Embryonic facial prominence (tissue), 1 donor: Measurements from ENCODE around the gene IVD.

ENCODE experiments used
- DNase-seq: peaks from one replicate; pipeline ENCODE4 v3.0.0-alpha.2; 2016; ENCODE audit errors: extremely low spot score

IVD gene

DNA sequence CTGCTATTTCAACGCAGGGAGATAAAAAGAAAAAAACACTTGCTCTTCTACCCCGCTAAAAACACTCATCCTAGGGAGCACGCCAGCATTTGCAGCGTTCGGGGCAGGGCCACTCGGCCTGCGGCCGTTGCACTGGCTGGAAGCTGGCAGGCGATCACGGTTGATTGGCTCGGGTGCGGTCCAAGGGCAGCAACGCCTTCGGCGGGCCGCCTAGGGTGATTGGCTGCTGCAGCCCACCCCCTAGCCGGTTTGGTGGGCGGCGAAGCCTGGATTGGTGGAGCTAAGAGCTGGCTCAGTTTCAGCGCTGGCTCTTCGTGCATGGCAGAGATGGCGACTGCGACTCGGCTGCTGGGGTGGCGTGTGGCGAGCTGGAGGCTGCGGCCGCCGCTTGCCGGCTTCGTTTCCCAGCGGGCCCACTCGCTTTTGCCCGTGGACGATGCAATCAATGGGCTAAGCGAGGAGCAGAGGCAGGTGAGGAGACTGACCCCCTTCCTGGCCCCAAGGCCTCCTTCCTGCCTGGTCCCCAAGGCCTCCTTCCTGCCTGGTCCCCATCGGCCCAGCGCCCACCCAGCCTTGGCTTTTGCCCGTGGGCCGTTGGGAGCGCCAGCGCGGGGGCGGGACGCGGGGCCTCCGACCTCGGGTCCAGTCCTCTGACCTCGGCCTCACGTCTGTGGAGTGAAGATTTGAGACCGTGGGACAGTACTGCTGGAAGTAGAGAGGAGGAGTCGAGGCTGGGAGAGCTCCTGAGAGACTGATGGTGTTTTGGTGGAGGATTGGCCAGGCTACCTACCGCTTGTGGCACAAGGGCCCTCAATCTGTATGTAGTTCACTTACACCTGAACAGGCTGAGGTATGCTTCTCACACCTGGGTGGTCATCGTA lies at the start of gene IVD:
TSS of gene IVD (plus strand) at position 295 of the 881 bp plus-strand sequence. CDS start at position 328, 33 bp downstream.
- DNase-seq, result peak; percentile 76

DNA sequence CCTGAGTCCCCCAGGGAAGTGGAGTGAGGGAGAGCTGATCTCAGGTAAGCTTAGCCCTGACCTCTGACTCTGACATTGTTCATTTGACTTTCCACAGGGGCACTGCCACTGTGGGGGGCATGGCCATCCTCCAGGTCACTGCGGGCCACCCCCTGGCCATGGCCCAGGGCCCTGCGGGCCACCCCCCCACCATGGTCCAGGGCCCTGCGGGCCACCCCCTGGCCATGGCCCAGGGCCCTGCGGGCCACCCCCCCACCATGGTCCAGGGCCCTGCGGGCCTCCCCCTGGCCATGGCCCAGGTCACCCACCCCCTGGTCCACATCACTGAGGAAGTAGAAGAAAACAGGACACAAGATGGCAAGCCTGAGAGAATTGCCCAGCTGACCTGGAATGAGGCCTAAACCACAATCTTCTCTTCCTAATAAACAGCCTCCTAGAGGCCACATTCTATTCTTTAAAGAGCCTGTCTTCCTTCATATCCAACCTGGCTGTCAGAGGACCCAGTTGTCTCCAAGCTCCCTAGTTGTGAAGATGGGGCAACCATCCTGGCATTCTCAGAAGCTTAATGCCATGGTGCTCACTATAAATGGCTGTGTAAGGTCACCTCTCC lies 49.5 kb upstream of the IVD start:
- DNase-seq, result no peak

DNA sequence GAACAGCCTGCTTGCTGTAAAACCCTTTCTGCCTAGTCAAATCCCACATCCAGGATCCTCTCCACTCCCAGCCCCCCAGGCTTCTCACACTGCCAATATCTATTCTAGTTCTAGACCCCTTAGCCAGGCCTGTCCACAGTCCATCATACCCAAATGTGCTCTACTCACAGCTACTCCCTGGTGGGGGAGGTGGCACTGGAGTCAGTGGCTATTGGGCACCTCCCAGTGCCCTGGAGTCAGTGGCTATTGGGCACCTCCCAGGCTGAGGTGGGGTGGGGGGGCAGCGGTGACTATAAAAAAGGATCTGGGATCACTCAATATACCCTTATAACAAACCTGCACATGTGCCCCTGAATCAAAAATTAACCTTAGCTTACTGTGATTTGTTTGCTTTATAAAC lies 48.3 kb upstream of the IVD start:
- no peak for DNase-seq

DNA sequence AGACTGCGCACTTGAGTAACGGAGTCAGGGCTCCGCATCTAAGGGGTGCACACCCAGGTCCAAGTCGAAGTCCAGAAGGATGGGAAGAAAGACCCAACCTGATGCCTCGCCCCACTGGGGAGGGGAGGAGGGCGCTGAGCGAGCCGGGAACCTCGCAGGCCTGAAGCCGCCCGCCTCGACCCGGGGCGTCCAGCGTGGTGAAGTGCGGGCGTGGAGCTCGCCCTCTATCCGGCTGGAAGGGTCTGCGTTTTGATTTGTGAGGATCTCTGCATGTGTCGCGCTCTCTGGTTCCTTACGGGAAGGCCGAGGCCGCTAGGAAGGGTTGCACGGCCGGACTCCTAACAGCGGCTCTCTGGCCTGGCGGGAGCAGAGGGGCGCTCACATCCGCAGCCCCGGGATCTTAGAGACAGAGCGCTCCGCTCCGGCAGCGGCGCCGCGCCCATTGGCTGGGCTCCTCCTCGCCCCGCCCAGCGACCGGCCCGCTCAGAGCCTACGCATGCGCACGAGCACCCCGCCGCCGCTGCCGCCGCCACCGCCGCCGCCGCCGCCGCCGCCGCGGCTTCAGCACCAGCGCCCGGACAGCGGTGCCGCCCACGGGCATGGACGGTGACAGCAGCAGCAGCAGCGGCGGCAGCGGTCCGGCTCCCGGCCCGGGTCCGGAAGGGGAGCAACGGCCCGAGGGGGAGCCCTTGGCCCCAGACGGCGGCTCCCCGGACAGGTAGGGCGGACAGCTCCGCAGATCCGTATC lies 47.7 kb upstream of the IVD start, which contains the start of gene DISP2:
TSS of gene DISP2 (plus strand) at position 497 of the 748 bp plus-strand sequence. CDS start at position 600, 103 bp downstream.
- peak; percentile 39 for DNase-seq

DNA sequence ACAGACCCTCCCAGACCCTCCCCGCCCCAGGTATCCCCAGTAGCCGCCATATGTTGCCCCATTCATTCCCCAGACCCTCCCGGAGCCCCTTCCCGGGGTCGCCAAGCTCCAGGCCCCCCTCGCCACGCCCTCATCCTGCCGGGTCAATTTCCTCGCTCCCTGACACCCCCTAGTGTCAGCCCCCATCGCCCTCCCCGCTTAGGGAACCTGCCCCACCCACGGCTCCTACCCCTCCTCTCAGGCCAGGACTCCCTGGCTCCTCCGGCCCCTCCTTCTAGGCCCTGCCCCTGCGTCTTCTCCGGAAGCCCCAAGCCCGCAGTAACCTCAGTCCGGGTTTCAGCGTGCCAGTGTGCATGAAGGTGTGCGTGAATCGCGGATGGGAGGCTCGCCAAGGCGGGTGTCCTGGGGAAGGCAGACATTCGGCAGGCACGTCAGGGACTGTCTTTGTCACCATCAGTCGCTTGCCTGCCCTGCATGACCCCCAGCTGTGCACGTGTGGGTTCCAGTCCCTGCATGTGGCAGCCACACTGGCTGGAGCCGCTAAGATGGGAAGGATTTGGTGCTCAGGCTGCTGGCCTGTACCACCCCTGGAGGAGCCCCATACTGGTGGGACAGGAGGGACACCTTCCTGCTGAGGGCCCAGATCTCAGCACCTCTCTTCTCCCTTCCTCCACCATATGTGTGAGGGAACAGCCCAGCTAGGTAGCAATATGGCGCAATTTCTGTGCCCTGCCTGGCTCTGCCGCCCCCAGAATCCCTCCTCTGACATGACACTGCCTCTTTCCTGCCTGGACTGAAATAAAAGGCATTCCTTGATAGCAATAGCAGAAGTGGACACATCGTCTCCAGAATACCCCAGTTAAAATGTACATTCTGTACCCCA lies 46.9 kb upstream of the IVD start:
- no peak for DNase-seq

DNA sequence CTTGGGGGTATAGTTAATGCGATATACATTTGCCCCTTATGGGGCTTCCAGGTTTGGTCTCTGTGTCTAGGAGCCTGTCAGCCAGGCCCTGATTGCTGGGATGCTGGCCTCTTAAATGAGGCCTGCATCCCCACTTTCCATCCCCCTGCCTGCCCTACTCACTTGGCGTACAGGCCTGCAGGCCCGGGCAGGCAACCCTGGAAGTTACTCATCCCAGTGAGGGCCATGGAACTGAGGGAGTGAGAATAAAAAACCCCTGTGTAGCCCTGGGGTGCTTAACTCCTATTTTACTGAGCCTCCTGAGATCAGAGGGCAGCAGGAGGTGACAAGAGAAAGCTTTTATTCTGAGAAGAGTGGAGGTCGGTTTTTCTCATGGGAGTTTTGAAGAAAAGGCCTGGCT lies 45.6 kb upstream of the IVD start:
- no peak for DNase-seq

DNA sequence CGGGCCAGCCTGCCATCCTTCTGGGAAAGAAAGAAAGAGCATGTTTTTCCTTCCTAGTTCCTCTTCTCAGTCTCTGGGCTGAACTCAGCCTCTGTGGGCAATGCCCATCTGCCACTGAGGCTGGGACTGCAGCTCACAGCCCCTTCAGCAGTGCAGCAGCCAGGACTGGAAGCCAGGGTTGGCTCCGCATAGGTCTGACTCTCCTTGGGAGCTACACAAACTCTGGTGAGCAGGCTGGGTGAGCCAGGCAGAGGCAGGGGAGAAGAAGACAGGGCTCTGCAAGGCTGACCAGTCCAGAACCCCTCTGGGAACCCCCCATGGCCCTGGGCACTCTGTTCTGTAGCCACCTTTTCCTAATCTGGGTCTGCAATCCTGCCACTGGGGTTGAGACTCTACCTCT lies 44.0 kb upstream of the IVD start:
- no peak for DNase-seq

DNA sequence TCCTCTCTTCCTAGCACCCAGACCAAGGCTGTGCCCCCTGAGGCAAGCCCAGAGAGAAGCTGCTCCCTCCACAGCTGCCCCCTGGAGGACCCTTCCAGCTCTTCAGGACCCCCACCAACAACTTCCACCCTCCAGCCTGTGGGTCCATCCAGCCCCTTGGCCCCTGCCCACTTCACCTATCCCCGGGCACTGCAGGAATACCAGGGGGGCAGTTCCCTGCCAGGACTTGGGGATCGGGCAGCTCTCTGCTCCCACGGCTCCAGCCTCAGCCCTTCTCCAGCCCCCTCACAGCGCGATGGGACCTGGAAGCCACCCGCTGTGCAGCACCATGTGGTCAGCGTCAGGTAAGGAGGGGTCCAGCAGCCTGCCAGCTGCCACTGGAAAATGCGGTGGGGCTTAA lies 42.0 kb upstream of the IVD start:
- no peak for DNase-seq

DNA sequence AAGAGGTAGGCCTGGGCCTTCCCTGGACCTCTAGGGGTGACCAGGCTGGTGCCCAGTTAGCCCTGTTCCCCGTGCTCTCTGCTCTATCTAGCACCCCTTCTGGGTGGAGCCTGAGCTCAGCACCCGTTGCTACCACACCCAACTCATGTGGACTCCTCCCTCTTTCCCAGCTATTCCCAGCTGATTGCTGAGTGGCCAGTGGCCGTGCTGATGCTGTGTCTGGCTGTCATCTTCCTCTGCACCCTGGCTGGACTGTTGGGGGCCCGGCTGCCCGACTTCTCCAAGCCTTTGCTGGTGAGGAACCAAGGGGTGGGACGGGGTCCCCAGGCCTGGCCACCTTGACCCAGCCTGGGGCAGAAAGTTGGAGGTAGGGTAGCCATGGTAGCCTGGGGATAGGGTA lies 41.3 kb upstream of the IVD start:
- no peak for DNase-seq

DNA sequence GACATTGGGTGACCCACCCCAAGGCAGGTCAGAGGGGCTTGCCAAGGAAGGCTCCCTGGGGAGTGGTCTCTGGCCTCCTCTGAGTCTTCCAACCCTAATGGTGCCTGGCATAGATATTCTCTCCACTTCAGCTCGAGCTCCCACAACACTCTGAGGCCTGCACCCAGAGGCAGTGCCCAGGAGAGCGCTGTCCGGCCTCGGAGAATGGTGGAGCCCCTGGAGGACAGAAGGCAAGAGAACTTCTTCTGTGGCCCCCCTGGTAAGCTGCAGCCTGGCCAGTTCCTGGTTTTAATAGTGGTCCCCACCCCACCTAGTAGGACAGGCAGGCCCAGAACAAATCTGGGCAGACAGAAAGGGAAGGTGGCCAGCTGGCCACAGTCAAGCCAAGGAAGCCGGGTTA lies 40.6 kb upstream of the IVD start:
- DNase-seq, result no peak

DNA sequence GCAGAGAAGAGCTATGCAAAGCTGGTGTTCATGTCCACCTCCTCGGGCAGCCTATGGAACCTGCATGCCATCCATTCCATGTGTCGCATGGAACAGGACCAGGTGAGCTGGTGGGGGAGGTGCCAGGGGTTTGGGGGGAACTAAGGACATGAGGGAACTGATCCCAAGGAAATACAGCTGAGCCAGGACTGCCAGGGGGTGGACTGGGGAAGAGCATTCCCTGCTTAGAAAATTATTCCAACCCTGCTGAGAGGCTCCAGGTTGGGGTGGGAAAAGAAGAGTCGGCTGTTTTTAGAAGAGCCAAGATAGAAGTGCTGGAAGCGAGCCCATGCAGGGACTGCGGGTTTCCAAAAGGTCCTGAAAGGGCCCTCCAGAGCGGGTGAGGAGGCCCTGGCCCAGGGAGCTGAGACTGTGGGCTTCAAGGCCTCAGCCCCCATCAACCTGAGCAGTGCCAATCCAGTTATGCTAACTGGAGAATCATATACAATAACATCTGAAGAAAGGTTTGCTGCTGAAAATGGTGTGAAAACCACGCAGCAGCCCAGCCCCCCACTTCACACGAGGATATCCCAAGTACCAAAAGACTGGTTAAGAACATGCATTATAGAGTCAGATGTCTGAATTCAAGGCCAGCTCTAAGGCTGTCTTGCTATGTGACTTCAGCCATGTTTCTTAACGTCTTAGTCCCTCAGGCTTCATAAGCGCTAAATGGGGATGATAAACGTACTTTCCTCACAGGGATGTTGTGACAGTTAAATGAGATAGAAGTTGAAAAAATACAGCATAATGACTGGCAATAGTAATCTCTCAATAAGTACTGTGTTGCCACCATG lies 39.8 kb upstream of the IVD start:
- no peak for DNase-seq

DNA sequence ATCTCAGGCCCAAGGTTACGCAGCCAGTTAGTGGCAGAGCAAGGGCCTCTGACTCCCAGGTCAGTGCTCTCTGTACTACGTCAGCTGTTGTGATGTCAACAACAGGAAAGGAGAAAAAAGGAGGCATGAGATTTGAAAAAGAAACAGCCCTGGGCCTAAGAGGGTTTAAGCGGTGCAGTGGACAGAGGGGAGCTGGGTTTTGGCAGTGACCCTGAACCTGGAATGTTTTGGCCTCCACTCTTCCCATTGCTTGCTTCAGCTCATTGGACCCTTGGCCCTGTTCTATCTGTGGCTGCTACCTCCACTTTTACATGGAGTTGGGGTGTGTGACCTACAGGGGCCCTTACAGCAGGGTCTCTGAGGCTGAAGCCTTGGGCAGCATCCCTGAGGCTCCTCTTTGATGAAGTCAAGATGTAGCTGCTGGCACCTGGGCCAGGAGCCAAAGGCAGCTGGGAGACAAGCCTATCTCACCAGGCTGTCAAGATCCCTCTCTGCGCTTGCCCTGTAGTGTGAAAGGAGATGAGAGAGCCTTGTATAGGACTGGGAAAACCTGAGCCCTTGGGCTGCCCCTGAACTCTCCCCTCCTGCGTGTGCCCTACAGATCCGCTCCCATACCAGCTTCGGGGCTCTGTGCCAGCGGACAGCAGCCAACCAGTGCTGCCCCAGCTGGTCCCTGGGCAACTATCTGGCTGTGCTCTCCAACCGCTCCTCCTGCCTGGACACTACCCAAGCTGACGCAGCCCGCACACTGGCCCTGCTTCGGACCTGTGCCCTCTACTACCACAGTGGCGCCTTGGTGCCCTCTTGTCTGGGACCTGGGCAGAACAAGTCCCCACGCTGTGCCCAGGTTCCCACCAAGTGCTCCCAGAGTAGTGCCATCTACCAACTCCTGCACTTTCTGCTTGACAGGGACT lies 38.9 kb upstream of the IVD start:
- DNase-seq, result no peak

DNA sequence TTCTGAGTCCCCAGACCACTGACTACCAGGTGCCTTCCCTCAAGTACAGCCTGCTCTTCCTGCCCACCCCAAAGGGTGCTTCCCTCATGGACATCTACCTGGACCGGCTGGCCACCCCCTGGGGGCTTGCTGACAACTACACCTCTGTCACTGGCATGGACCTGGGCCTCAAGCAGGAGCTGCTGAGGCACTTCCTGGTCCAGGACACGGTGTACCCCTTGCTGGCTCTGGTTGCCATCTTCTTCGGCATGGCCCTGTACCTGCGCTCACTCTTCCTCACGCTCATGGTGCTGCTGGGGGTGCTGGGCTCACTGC lies 38.3 kb upstream of the IVD start:
- no peak for DNase-seq

DNA sequence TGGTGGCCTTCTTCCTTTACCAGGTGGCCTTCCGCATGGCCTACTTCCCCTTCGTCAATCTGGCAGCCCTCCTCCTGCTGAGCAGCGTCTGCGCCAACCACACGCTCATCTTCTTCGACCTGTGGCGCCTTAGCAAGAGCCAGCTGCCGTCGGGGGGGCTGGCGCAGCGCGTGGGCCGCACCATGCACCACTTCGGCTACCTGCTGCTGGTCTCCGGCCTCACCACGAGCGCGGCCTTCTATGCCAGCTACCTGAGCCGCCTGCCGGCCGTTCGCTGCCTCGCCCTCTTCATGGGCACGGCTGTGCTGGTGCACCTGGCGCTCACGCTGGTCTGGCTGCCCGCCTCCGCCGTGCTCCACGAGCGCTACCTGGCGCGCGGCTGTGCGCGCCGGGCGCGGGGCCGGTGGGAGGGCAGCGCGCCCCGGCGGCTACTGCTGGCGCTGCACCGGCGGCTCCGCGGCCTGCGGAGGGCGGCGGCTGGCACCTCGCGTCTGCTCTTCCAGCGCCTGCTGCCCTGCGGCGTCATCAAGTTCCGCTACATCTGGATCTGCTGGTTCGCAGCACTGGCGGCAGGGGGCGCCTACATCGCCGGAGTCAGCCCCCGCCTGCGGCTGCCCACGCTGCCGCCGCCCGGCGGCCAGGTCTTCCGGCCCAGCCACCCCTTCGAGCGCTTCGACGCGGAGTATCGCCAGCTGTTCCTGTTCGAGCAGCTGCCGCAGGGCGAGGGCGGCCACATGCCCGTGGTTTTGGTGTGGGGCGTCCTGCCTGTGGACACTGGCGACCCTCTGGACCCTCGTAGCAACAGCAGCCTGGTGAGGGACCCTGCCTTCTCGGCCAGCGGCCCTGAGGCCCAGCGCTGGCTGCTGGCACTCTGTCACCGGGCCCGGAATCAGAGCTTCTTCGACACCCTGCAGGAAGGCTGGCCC lies 37.6 kb upstream of the IVD start:
- DNase-seq, result peak; percentile 49

DNA sequence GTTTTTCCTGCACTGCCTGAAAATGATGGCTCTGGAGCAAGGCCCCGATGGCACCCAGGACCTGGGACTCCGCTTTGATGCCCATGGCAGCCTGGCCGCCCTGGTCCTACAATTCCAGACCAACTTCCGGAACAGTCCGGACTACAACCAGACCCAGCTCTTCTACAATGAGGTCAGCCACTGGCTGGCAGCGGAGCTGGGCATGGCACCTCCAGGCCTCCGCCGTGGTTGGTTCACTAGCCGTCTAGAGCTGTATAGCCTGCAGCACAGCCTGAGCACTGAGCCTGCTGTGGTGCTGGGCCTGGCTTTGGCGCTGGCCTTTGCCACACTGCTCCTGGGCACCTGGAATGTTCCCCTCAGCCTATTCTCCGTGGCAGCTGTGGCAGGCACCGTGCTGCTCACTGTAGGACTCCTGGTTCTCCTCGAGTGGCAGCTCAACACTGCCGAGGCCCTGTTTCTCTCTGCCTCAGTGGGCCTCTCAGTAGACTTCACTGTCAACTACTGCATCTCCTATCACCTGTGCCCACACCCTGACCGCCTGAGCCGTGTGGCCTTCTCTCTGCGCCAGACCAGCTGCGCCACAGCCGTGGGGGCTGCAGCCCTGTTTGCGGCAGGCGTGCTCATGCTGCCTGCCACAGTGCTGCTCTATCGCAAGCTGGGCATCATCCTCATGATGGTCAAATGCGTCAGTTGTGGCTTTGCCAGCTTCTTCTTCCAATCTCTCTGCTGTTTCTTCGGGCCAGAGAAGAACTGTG lies 36.7 kb upstream of the IVD start:
- DNase-seq, result no peak

DNA sequence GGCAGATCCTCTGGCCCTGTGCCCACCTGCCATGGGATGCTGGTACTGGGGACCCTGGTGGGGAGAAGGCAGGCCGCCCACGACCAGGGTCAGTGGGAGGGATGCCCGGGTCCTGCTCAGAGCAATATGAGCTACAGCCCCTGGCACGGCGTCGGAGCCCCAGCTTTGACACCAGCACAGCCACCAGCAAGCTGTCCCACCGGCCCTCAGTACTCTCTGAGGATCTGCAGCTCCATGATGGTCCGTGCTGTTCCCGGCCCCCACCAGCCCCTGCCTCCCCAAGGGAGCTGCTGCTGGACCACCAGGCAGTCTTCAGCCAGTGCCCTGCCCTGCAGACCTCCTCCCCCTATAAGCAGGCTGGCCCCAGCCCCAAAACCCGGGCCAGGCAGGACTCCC lies 36.1 kb upstream of the IVD start:
- no peak for DNase-seq

DNA sequence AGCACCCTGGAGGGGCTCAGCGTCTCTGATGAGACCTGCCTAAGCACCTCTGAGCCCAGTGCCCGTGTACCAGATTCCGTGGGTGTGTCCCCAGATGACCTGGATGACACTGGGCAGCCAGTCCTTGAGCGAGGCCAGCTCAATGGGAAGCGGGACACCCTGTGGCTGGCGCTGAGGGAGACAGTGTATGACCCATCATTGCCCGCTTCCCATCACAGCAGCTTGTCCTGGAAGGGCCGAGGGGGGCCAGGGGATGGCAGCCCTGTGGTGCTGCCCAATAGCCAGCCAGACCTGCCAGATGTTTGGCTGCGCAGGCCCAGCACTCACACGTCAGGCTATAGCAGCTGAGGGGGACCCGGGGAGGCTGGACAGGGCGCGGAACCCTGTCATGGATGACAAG lies 35.6 kb upstream of the IVD start:
- no peak for DNase-seq

DNA sequence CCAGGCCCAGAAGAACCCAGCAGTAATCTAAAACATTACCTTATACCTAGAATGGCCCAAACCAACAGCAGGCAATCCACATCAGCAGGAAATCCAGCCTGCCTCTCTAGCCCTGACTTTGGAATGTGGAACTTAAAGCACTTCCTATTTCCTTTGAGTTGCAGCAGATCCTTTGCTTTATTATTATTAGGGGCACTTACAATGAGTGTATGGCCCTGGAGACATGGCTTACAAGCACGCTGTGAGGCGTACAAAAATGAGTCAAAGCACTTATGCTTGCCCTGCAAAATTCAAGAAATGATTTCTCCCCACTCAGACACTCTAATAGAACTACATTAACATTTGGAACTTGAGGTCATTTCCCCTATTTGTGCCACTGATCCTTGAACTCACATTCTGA lies 32.6 kb upstream of the IVD start:
- no peak for DNase-seq
